HepG2 (cell line): Measurements from ENCODE around the gene CADM1. TPM values are rescaled to one million over a fixed set of nuclear protein-coding genes. Genes with fewer than 3 reads are reported as not detected.

ENCODE experiments used
- ATAC-seq: fragments of 200-7000 bp; cut with Tn5 transposase; 3 replicates; pipeline ENCODE4 v1.9.1; 2020; ENCODE audit warnings: mild to moderate bottlenecking, moderate library complexity
- BruUV-seq: library from RNA; stranded (reverse); fragments of 400-500 nt; replicated peaks from 2 replicates; lab custom pipeline; 2021; lab: Mats Ljungman, UMichigan
- CTCF ChIA-PET: fragments of 300-600 bp; formaldehyde crosslinking; extraction: SDS; loops from one replicate; lab custom pipeline; 2021; ENCODE audit warnings: low total read pairs, inconsistent platforms, low intra/inter-chr PET ratio; lab: Yijun Ruan, JAX
- POLR2A ChIA-PET: fragments of 350-600 bp; sonication (Branson Sonifier 250); formaldehyde crosslinking; loops from one replicate; lab custom pipeline; 2020; ENCODE audit warnings: antibody characterized with exemption, inconsistent platforms; lab: Yijun Ruan, JAX
- DNase-seq: peaks from one replicate; pipeline ENCODE4 v3.0.0-alpha.2; 2015; ENCODE audit warnings: low spot score
- FAIRE-seq: peaks from 3 replicates; lab custom pipeline; 2011; peaks lifted over from hg19 to GRCh38; lab: Jason Lieb, UNC
- H2AFZ ChIP-seq: one replicate; pipeline ENCODE4 v1.6.1; 2011; ENCODE audit warnings: low read length, inconsistent platforms
- H3K27ac ChIP-seq: fragments of 300-600 bp; 3 replicates; pipeline ENCODE4 v1.8.0; 2011; ENCODE audit warnings: mixed run types, mild to moderate bottlenecking, mixed read lengths, low read length, inconsistent platforms; ENCODE audit not compliant: insufficient read depth; ENCODE audit errors: extremely low read length
- H3K27me3 ChIP-seq, 2 experiments: fragments of 200-600 bp in 1 of 2; 2 replicates in 1 of 2; 3 replicates in 1 of 2; pipeline versions ENCODE4 v1.6.0 to v1.8.0; 2011; ENCODE audit warnings: low read length in 2 of 2, mild to moderate bottlenecking in 2 of 2, moderate library complexity in 2 of 2, inconsistent platforms in 1 of 2; ENCODE audit not compliant: insufficient read depth in 2 of 2, control insufficient read depth in 1 of 2
- H3K36me3 ChIP-seq, 2 experiments: fragments of 200-600 bp in 1 of 2; replicated peaks in 1 of 2; 2 replicates in 1 of 2; 3 replicates in 1 of 2; pipeline versions ENCODE4 v1.5.1 to v1.8.0; 2011; ENCODE audit warnings: low read length in 2 of 2, inconsistent platforms in 1 of 2; ENCODE audit not compliant: insufficient read depth in 2 of 2, control insufficient read depth in 1 of 2
- H3K4me1 ChIP-seq: 2 replicates; pipeline ENCODE4 v1.5.1; 2012; ENCODE audit warnings: low read length, inconsistent platforms; ENCODE audit not compliant: insufficient read depth
- H3K4me2 ChIP-seq: 2 replicates; pipeline ENCODE4 v1.6.0; 2011; ENCODE audit warnings: low read depth, low read length, inconsistent platforms
- H3K4me3 ChIP-seq, 3 experiments: fragments of 200-600 bp in 1 of 3; sonication (generic), shearing (Covaris generic) in 1 of 3; replicated peaks in 1 of 3; 2 replicates each; pipeline ENCODE4 v1.5.1; 2011 to 2016; ENCODE audit warnings: low read length in 3 of 3, inconsistent platforms in 2 of 3, low read depth in 2 of 3, mild to moderate bottlenecking in 2 of 3, control low read depth in 1 of 3, mixed read lengths in 1 of 3; ENCODE audit not compliant: insufficient read depth in 1 of 3
- H3K79me2 ChIP-seq: one replicate; pipeline ENCODE4 v1.6.1; 2011; ENCODE audit warnings: low read length, inconsistent platforms; ENCODE audit not compliant: insufficient read depth
- H3K9ac ChIP-seq: 2 replicates; pipeline ENCODE4 v1.6.0; 2011; ENCODE audit warnings: mild to moderate bottlenecking, low read depth, low read length, inconsistent platforms; ENCODE audit not compliant: insufficient read depth
- H3K9me3 ChIP-seq: 2 replicates; pipeline ENCODE4 v1.5.1; 2012; ENCODE audit warnings: mild to moderate bottlenecking, low read length
- H4K20me1 ChIP-seq: 2 replicates; pipeline ENCODE4 v1.6.0; 2011; ENCODE audit warnings: inconsistent platforms, mild to moderate bottlenecking, low read length, moderate library complexity; ENCODE audit not compliant: insufficient read depth
- NBN ChIP-seq: fragments of 450-650 bp; conservative IDR thresholded peaks from 2 replicates; pipeline ENCODE4 v1.6.1; 2017
- NONO ChIP-seq, 2 experiments: fragments of 450-650 bp in 1 of 2; sonication (generic) in 1 of 2; formaldehyde crosslinking in 1 of 2; IDR thresholded peaks in 1 of 2; conservative IDR thresholded peaks in 1 of 2; 2 replicates each; pipeline versions ENCODE4 v1.6.1 to v1.8.0; 2017 to 2022; ENCODE audit warnings: mild to moderate bottlenecking in 1 of 2, missing genetic modification reagents in 1 of 2, moderate library complexity in 1 of 2
- PCBP2 ChIP-seq: fragments of 200-400 bp; formaldehyde crosslinking; optimal IDR thresholded peaks from 2 replicates; pipeline ENCODE3; 2018; ENCODE audit warnings: low read length, low read depth; ENCODE audit not compliant: poor library complexity, severe bottlenecking
- ZBTB39 ChIP-seq: sonication (generic); formaldehyde crosslinking; IDR thresholded peaks from 2 replicates; pipeline ENCODE4 v1.5.0; 2020; ENCODE audit warnings: missing genetic modification reagents
- ZBTB40 ChIP-seq, 2 experiments: fragments of 450-650 bp in 1 of 2; sonication (generic) in 1 of 2; formaldehyde crosslinking in 1 of 2; IDR thresholded peaks; 2 replicates each; pipeline versions ENCODE4 v1.6.1 to v1.8.0; 2016 to 2022; ENCODE audit warnings: antibody characterized with exemption in 1 of 2, mild to moderate bottlenecking in 1 of 2, missing genetic modification reagents in 1 of 2
- ZNF468 ChIP-seq: sonication (generic); formaldehyde crosslinking; IDR thresholded peaks from 2 replicates; pipeline ENCODE4 v1.8.0; 2022; ENCODE audit warnings: mild to moderate bottlenecking, moderate library complexity, missing genetic modification reagents
- ZNF510 ChIP-seq: sonication (generic); formaldehyde crosslinking; IDR thresholded peaks from 2 replicates; pipeline ENCODE4 v1.4.0; 2020; ENCODE audit warnings: low read depth, mild to moderate bottlenecking, missing genetic modification reagents
- WGBS: methylation state at CpG from one replicate; pipeline ENCODE4 v1.1.6; 2017; ENCODE audit warnings: low lambda C conversion rate; 5-methylcytosine and 5-hydroxymethylcytosine counted together
- in situ Hi-C: cut with HindIII; loops from 2 replicates; pipeline ENCODE4 v1.10.0; 2017; ENCODE audit warnings: low pct_unique_long_range_greater_than_20kb; ENCODE audit not compliant: extremely low pct_ligation_motif_present
- intact Hi-C: fragments of 100-400 bp; cut with micrococcal nuclease; formaldehyde crosslinking; loops from one replicate; pipeline ENCODE4 v1.10.0; 2022; ENCODE audit not compliant: unreplicated experiment
- polyA plus RNA-seq, 8 experiments: library from polyadenylated mRNA; depleted of rRNA in 3 of 8; stranded (reverse) in 7 of 8; unstranded in 1 of 8; fragments of >200 nt; fragmentation: Illumina TruSeq in 4 of 8; extraction: Trizol in 4 of 8; gene quantifications; 2 replicates each; pipeline versions ENCODE4 v1.2.1 to v1.2.3, GENCODE V29; 2011 to 2016; ENCODE audit warnings: low read depth in 4 of 8, missing spikeins in 1 of 8, mixed read lengths in 1 of 8; ENCODE audit not compliant: insufficient read depth in 1 of 8
- total RNA-seq, 5 experiments: library from RNA; depleted of rRNA; stranded (reverse); fragments of >200 nt; fragmentation: Illumina TruSeq; extraction: Trizol; gene quantifications; 2 replicates each; pipeline ENCODE4 v1.2.3, GENCODE V29; 2016; ENCODE audit warnings: low read depth in 1 of 5

The CADM1 gene
- total and polyA plus RNA-seq, 2 of the 13 experiments (the other 11 are each of a cell fraction or from before 2014, with no cell fraction given) = 71.3 to 122 TPM

- no peak for TF ChIP-seq ZBTB39 (CRISPR knock-in tag)
- TF ChIP-seq NBN = no peak
- no peak for TF ChIP-seq ZNF468 (CRISPR knock-in tag)
- TF ChIP-seq PCBP2 = no peak
- no peak for TF ChIP-seq ZNF510 (CRISPR knock-in tag)
These were observed 124.7 kb downstream of the CADM1 start (continued) for GRCh38 chr11:115379528-115379927.

DNA sequence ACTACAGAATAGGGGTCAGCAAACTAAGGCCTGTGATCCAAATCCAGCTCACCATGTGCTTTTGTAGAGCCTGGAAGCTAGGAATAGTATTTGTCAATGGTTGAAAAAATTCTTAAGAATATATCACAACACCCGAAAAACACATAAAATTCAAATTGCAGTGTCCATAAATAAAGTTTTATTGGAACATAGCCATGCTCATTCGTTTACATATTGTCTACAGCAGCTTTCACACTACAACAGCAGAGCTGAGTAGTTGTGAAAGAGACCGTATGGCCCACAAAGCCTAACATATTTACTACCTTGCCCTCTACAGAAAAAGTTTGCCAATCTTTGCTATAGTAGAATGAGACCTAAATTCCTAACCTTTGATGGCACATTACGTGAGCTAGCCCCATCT lies 125.7 kb downstream of the CADM1 start:
- intact Hi-C loops (loop anchor here (2.0 to 5.0 kb wide), 2 partner anchors 30 to 124 kb away; partner anchors contain the start of gene CADM1), in situ Hi-C loops (no loop called here)
- ATAC-seq (no peak), DNase-seq (no peak), FAIRE-seq (no peak)
- H3K79me2 ChIP-seq = peaks cover 17% of the 10 kb centered on the region
- H3K27me3 ChIP-seq = no peaks in the 10 kb centered on the region
- no peaks in the 10 kb centered on the region for H3K9me3 ChIP-seq
- H3K4me2 ChIP-seq = no peak overlapping the region
- CTCF ChIA-PET = no interaction called here
- TF ChIP-seq ZBTB40 (IDR thresholded peaks at IDR 0.05) (peak; percentile 56), ZBTB40 (CRISPR knock-in tag; IDR thresholded peaks at IDR 0.05) (no peak; the same call in 1 of the 2 replicates), NONO (IDR thresholded peaks at IDR 0.05) (no peak), NONO (CRISPR knock-in tag; conservative IDR thresholded peaks at IDR 0.05) (no peak)
- peaks cover 5% of the 10 kb centered on the region; the same call in 1 of the 2 replicates for H4K20me1 ChIP-seq
- no peak overlapping the region for H2AFZ ChIP-seq
- H3K4me1 ChIP-seq = peaks cover 44% of the 10 kb centered on the region
- H3K27ac ChIP-seq = no peak overlapping the region
- no peaks in the 10 kb centered on the region for H3K36me3 ChIP-seq
- POLR2A ChIA-PET = no interaction called here
- no TSS peak for BruUV-seq
- H3K9ac ChIP-seq = no peak overlapping the region
- H3K4me3 ChIP-seq = no peak overlapping the region
- 84% methylated on average over 4 of the region's 4 CpGs for WGBS
